WTC11 (cell line): Measurements from ENCODE around the gene SLC41A3.

ENCODE experiments used
- E2F4 ChIP-seq: sonication (generic); formaldehyde crosslinking; IDR thresholded peaks from 2 replicates; pipeline ENCODE4 v1.8.1; 2022; ENCODE audit warnings: low read depth, mild to moderate bottlenecking, moderate library complexity, missing genetic modification reagents, borderline replicate concordance
- HMGXB4 ChIP-seq: sonication (generic); formaldehyde crosslinking; IDR thresholded peaks from 2 replicates; pipeline ENCODE4 v1.8.1; 2023; ENCODE audit warnings: mild to moderate bottlenecking, moderate library complexity, missing genetic modification reagents

GRCh38 chr3:126076140-126076539 lies 7.8 kb downstream of the SLC41A3 start:
- TF ChIP-seq HMGXB4 (CRISPR knock-in tag): no peak
- no peak for TF ChIP-seq E2F4 (CRISPR knock-in tag)
